ENCODE results near the gene SYTL3. TPM values are rescaled to one million over a fixed set of nuclear protein-coding genes. Genes with fewer than 3 reads are reported as not detected.
A peak's percentile ranks its signal among the peaks of the same experiment; 100 is the strongest.

SYTL3 gene
- total and polyA plus RNA-seq, 2 donors from 2014 or later = 3.1 to 16.0 TPM

DNA sequence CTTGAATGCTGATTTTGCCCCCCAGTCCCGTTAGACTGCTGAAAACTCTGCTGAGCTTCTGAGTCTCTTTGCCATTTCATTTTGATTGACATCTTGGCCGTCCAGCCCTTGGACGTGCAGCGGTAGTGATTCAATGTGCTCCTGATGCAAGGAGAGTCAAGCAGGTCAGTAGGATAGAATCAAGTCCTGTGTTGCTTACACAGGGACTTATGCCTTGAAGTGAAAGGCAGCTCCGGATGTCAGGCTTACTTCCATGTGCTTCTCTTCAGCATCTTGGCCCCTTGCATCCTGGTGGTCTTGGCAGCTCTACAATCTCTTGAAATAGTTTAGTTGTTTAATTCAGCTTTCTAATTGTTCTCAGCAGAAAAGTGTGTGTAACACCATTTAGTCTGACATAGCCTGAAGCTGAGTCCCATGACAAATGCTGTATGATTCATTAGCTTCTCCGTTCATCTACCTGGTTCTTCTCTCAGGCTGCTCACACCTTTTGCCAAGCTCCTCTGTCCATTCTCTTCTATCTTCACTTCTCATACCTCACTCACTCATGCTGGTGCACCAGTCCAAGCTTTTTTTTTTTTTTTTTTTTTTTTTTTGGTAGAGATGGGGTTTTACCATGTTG is 93.3 kb downstream of the SYTL3 start:
- peak in 1 of 5 donors; percentile 55 for DNase-seq
- intact Hi-C loops (cut with DNase I) = no loop called here
- Histone ChIP-seq H3K4me1 (ENCODE audit: control insufficient read depth in 2 of 3, insufficient read depth in 2 of 3, low read depth in 1 of 3, low read length in 3 of 3) (no peaks in the 10 kb centered on the region), H3K9me3 (ENCODE audit: control insufficient read depth in 2 of 3, insufficient read depth in 1 of 3, low read length in 3 of 3) (peaks cover 0 to 5% (median 2%) of the 10 kb centered on the region in 3 donors), H3K4me3 (ENCODE audit: low read length in 3 of 3) (no peak overlapping the region), H3K27ac (ENCODE audit: low read depth in 2 of 2, low read length in 2 of 2) (no peak overlapping the region), H3K36me3 (ENCODE audit: control insufficient read depth in 2 of 3, insufficient read depth in 3 of 3, low read length in 3 of 3) (no peaks in the 10 kb centered on the region), H3K9ac (ENCODE audit: low read length in 3 of 3) (no peak overlapping the region), H3K27me3 (ENCODE audit: control insufficient read depth, insufficient read depth, low read length) (no peaks in the 10 kb centered on the region)
- TF ChIP-seq, protein P1, sequence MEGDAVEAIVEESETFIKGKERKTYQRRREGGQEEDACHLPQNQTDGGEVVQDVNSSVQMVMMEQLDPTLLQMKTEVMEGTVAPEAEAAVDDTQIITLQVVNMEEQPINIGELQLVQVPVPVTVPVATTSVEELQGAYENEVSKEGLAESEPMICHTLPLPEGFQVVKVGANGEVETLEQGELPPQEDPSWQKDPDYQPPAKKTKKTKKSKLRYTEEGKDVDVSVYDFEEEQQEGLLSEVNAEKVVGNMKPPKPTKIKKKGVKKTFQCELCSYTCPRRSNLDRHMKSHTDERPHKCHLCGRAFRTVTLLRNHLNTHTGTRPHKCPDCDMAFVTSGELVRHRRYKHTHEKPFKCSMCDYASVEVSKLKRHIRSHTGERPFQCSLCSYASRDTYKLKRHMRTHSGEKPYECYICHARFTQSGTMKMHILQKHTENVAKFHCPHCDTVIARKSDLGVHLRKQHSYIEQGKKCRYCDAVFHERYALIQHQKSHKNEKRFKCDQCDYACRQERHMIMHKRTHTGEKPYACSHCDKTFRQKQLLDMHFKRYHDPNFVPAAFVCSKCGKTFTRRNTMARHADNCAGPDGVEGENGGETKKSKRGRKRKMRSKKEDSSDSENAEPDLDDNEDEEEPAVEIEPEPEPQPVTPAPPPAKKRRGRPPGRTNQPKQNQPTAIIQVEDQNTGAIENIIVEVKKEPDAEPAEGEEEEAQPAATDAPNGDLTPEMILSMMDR (IDR thresholded peaks at IDR 0.05; ENCODE audit: borderline replicate concordance, extremely low read depth, insufficient read depth) = no peak
- FAIRE-seq = no peak

DNA sequence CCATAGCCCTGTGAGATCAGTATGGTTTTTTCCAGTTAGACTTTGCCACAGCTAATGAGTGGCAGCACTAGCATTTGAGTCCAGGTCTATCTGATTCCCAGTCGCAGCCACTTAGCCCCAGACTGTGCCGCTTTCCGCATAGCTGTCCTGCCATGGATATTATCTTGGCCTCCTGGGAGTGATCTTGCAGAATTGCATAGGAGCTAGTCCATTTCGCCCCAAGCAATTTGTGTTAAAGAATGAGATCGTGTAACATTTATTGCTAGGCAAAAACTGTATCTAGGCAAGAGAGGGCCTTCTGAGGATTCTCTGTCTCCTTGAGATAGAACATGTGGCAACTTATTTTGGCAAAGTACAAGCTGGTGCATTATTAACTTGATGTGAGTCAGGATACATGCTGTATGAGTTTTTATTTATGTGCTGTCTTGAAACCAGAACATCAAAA is 95.2 kb downstream of the SYTL3 start:
- FAIRE-seq = no peak
- Histone ChIP-seq H3K27ac (ENCODE audit: low read depth in 2 of 2, low read length in 2 of 2) (no peak overlapping the region), H3K27me3 (ENCODE audit: control insufficient read depth, insufficient read depth, low read length) (no peaks in the 10 kb centered on the region), H3K9me3 (ENCODE audit: control insufficient read depth in 2 of 3, insufficient read depth in 1 of 3, low read length in 3 of 3) (no peaks in the 10 kb centered on the region), H3K36me3 (ENCODE audit: control insufficient read depth in 2 of 3, insufficient read depth in 3 of 3, low read length in 3 of 3) (no peaks in the 10 kb centered on the region), H3K4me1 (ENCODE audit: control insufficient read depth in 2 of 3, insufficient read depth in 2 of 3, low read depth in 1 of 3, low read length in 3 of 3) (no peaks in the 10 kb centered on the region), H3K4me3 (ENCODE audit: low read length in 3 of 3) (no peak overlapping the region), H3K9ac (ENCODE audit: low read length in 3 of 3) (no peak overlapping the region)
- DNase-seq = no peak
- intact Hi-C loops (cut with DNase I) = no loop called here
- TF ChIP-seq, protein P1 (IDR thresholded peaks at IDR 0.05; ENCODE audit: borderline replicate concordance, extremely low read depth, insufficient read depth) = no peak

DNA sequence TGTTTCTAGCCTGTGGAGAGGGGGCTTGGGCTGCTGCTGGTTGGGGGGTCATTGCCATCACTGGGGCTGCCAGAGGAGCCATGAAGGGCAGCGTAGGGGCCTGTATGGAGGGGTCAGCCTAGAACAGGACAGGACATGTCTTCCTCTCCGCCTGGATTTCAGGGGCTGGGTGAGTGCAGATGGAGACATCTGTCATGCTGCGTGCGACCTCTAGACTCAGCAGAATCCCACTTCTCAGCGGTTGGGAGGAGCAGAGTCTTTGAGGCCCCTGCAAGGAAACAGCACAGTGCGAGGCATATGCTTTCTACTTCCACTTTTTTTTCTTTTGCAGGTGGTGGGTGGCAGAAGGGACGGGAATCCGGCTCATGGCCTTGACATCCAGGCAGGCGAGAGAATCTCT is 101.4 kb downstream of the SYTL3 start:
- no peak for DNase-seq
- H3K4me1 ChIP-seq (ENCODE audit: control insufficient read depth in 2 of 3, insufficient read depth in 2 of 3, low read depth in 1 of 3, low read length in 3 of 3) = peaks cover 0 to 9% (median 4%) of the 10 kb centered on the region in 3 donors
- no peak for FAIRE-seq

More for the DNA sequence above, 101.4 kb downstream of the SYTL3 start:
- intact Hi-C loops (cut with DNase I) = no loop called here
- no peak overlapping the region for H3K9ac ChIP-seq (ENCODE audit: low read length in 3 of 3)
- TF ChIP-seq, protein P1 (IDR thresholded peaks at IDR 0.05; ENCODE audit: borderline replicate concordance, extremely low read depth, insufficient read depth) = no peak
- no peaks in the 10 kb centered on the region for H3K36me3 ChIP-seq (ENCODE audit: control insufficient read depth in 2 of 3, insufficient read depth in 3 of 3, low read length in 3 of 3)
- peak overlapping the region in 1 of 3 donors; percentile 30 for H3K4me3 ChIP-seq (ENCODE audit: low read length in 3 of 3)
- no peaks in the 10 kb centered on the region for H3K27me3 ChIP-seq (ENCODE audit: control insufficient read depth, insufficient read depth, low read length)
- H3K27ac ChIP-seq (ENCODE audit: low read depth in 2 of 2, low read length in 2 of 2) = peak overlapping the region; percentile 62 to 72
- no peaks in the 10 kb centered on the region for H3K9me3 ChIP-seq (ENCODE audit: control insufficient read depth in 2 of 3, insufficient read depth in 1 of 3, low read length in 3 of 3)
